GM23248 (cell line): ENCODE data around the gene DAND5. TPM values are rescaled to one million over a fixed set of nuclear protein-coding genes. Genes with fewer than 3 reads are reported as not detected.

ENCODE experiments used
- DNase-seq: peaks from one replicate; pipeline ENCODE4 v3.0.0-alpha.2; 2015
- H2AFZ ChIP-seq: fragments of 200-600 bp; sonication (generic); 2 replicates; pipeline ENCODE4 v1.6.1; 2016; ENCODE audit warnings: antibody characterized with exemption
- H3F3A ChIP-seq: fragments of 200-600 bp; sonication (generic); 2 replicates; pipeline ENCODE4 v1.6.1; 2016; ENCODE audit warnings: mild to moderate bottlenecking, antibody characterized with exemption, mixed run types; ENCODE audit not compliant: insufficient read depth
- H3K27ac ChIP-seq: fragments of 200-600 bp; sonication (generic); 2 replicates; pipeline ENCODE4 v1.5.1; 2016; ENCODE audit warnings: mild to moderate bottlenecking
- H3K27me3 ChIP-seq: fragments of 200-600 bp; sonication (generic); replicated peaks from 2 replicates; pipeline ENCODE4 v1.6.1; 2016; ENCODE audit warnings: mild to moderate bottlenecking; ENCODE audit not compliant: insufficient read depth
- H3K36me3 ChIP-seq: fragments of 200-600 bp; sonication (generic); 2 replicates; pipeline ENCODE4 v1.6.1; 2016; ENCODE audit warnings: low read depth, mild to moderate bottlenecking
- H3K4me1 ChIP-seq: fragments of 200-600 bp; sonication (generic); 2 replicates; pipeline ENCODE4 v1.6.1; 2016; ENCODE audit warnings: mild to moderate bottlenecking; ENCODE audit not compliant: insufficient read depth
- H3K4me2 ChIP-seq: fragments of 200-600 bp; sonication (generic); one replicate; pipeline ENCODE4 v1.6.1; 2016; ENCODE audit warnings: mild to moderate bottlenecking; ENCODE audit not compliant: unreplicated experiment
- H3K4me3 ChIP-seq: fragments of 200-600 bp; sonication (generic); 2 replicates; pipeline ENCODE4 v1.5.1; 2016; ENCODE audit warnings: mild to moderate bottlenecking
- H3K79me2 ChIP-seq: fragments of 200-600 bp; sonication (generic); 2 replicates; pipeline ENCODE4 v1.6.1; 2016; ENCODE audit warnings: mild to moderate bottlenecking; ENCODE audit not compliant: insufficient read depth
- H3K9ac ChIP-seq: fragments of 200-600 bp; sonication (generic); 2 replicates; pipeline ENCODE4 v1.6.1; 2016; ENCODE audit warnings: mild to moderate bottlenecking
- H3K9me2 ChIP-seq: fragments of 200-600 bp; sonication (generic); 2 replicates; pipeline ENCODE4 v1.6.1; 2016; ENCODE audit warnings: mixed run types, mild to moderate bottlenecking, moderate library complexity; ENCODE audit not compliant: insufficient read depth
- H3K9me3 ChIP-seq: fragments of 200-600 bp; sonication (generic); one replicate; pipeline ENCODE4 v1.6.1; 2017; ENCODE audit warnings: low read depth
- H4K20me1 ChIP-seq: fragments of 200-600 bp; sonication (generic); 2 replicates; pipeline ENCODE4 v1.6.0; 2016; ENCODE audit not compliant: insufficient read depth
- EZH2 ChIP-seq: fragments of 200-600 bp; sonication (generic); IDR thresholded peaks from 2 replicates; pipeline ENCODE4 v1.6.1; 2018; ENCODE audit warnings: antibody characterized with exemption, mild to moderate bottlenecking; ENCODE audit not compliant: insufficient read depth, poor library complexity, severe bottlenecking
- EZH2phosphoT487 ChIP-seq: fragments of 200-600 bp; sonication (generic); IDR thresholded peaks from 2 replicates; pipeline ENCODE4 v1.6.1; 2018; ENCODE audit warnings: antibody characterized with exemption, moderate library complexity, mild to moderate bottlenecking, low read depth; ENCODE audit not compliant: insufficient read depth
- WGBS, 2 experiments: methylation state at CpG; one replicate each; pipeline ENCODE4 v1.1.6; 2015 to 2017; ENCODE audit warnings: low lambda C conversion rate in 2 of 2, low coverage in 1 of 2; ENCODE audit errors: missing lambda C conversion rate in 2 of 2; 5-methylcytosine and 5-hydroxymethylcytosine counted together
- in situ Hi-C: fragments of 300-500 bp; cut with MboI; formaldehyde crosslinking; loops from 2 replicates; pipeline ENCODE4 v1.15.0; 2020
- microRNA-seq: library from miRNA; unstranded; fragments of <30 nt; microRNA quantifications from one replicate; pipeline ENCODE4, GENCODE V29; 2016; ENCODE audit warnings: borderline number of aligned reads
- polyA plus RNA-seq: library from polyadenylated mRNA; unstranded; fragments of >200 nt; fragmentation: Nextera tagmentation; extraction: Ambion mirVana; gene quantifications from 2 replicates; pipeline ENCODE4 v1.2.1, GENCODE V29; 2016
- small RNA-seq: library from RNA; depleted of rRNA; stranded (forward); fragments of <200 nt; gene quantifications from one replicate; pipeline ENCODE3, GENCODE V24; 2014; ENCODE audit warnings: low read depth, low replicate concordance
- total RNA-seq: library from RNA; depleted of rRNA; stranded (reverse); fragments of >200 nt; shearing (Covaris generic); gene quantifications from 2 replicates; pipeline ENCODE4 v1.2.3, GENCODE V29; 2014; rRNA removed

DAND5 gene
- total and polyA plus RNA-seq, 2 experiments from 2014 or later: not detected

- no peaks in the 10 kb centered on the region for H3K36me3 ChIP-seq
- TF ChIP-seq EZH2phosphoT487 (no peak), EZH2 (no peak)
- 13 to 16% methylated on average over 7 of the region's 7 CpGs for WGBS, 2 experiments
- H3K27me3 ChIP-seq: no peaks in the 10 kb centered on the region
- H3F3A ChIP-seq: peaks cover 43% of the 10 kb centered on the region
- H3K4me1 ChIP-seq: peaks cover 71% of the 10 kb centered on the region
- peaks cover 94% of the 10 kb centered on the region for H3K79me2 ChIP-seq
- in situ Hi-C loops: no loop called here
- peak overlapping the region; percentile 99 for H3K27ac ChIP-seq
- peak overlapping the region; percentile 100 for H3K4me2 ChIP-seq
- no peaks in the 10 kb centered on the region for H3K9me2 ChIP-seq
- H4K20me1 ChIP-seq: no peaks in the 10 kb centered on the region
- DNase-seq: peak; percentile 73
- H3K4me3 ChIP-seq: peak overlapping the region; percentile 78
- H3K9me3 ChIP-seq: no peaks in the 10 kb centered on the region
- H3K9ac ChIP-seq: peak overlapping the region; percentile 98
- H2AFZ ChIP-seq: no peak overlapping the region
Observed at GRCh38 chr19:13020002-13020414, 50.6 kb downstream of the DAND5 start.

- H3F3A ChIP-seq: peaks cover 50% of the 10 kb centered on the region
- WGBS, 2 experiments: 2 to 5% methylated on average over 21 to 22 of the region's 22 CpGs
- H3K79me2 ChIP-seq: peaks cover 94% of the 10 kb centered on the region
- H3K9me3 ChIP-seq: no peaks in the 10 kb centered on the region
- H3K4me2 ChIP-seq: peak overlapping the region; percentile 96
- no peaks in the 10 kb centered on the region for H4K20me1 ChIP-seq
- no peaks in the 10 kb centered on the region for H3K27me3 ChIP-seq
- no peak for TF ChIP-seq EZH2phosphoT487
- TF ChIP-seq EZH2: no peak
- peaks cover 54% of the 10 kb centered on the region for H3K4me1 ChIP-seq
- H3K4me3 ChIP-seq: peak overlapping the region; percentile 85
- H3K9me2 ChIP-seq: no peaks in the 10 kb centered on the region
- peak; percentile 84 for DNase-seq
- 0 out of 2 replicates have a peak, but pooled peaks cover 3% of the 10 kb centered on the region for H3K36me3 ChIP-seq
- H3K9ac ChIP-seq: peak overlapping the region; percentile 98
- in situ Hi-C loops: no loop called here
- peak overlapping the region; percentile 99 for H3K27ac ChIP-seq
- no peak overlapping the region for H2AFZ ChIP-seq
Observed at GRCh38 chr19:13022111-13022858, 52.9 kb downstream of the DAND5 start.

DNA sequence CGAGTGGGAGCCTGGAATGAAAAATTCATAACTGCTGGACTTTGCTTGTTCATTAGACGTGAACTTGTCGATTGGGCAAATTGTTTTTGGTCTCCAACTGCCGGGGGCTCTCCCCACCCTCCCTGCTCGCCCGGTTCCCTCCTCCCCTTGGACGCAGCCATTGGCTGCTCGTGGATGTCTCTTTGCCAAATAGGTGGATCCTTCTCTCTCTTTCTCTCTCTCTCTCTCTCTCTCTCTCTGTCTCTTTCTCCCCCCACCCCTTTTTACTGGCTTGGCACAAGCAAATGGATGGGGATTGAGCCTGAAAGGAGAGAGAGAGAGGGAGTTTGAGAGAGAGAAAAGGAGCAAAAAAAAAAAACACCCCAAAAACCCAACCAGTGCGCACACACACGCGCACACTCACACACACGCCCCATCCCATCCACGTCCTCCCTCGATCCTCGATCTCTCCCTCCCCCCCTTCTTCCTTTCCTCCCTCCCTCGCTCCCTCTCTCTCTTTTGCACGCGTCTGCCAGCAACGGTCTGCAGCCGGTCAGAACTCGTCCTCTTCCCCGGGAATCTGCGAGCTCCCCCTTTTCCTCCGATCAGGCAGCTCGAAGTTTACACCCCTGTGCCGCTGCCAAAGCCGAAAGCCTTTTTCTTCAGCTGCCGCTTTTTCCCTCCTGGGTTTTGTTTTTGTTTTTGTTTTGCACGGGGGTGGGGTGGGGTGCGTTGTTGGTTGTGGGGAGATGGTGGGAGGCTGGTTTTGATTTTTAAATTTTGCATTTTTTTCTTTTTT lies 53.7 kb downstream of the DAND5 start:
- no peaks in the 10 kb centered on the region for H3K27me3 ChIP-seq
- no peaks in the 10 kb centered on the region for H4K20me1 ChIP-seq
- H3K36me3 ChIP-seq: 0 out of 2 replicates have a peak, but pooled peaks cover 3% of the 10 kb centered on the region
- peak overlapping the region; percentile 96 for H3K4me2 ChIP-seq
- H3K4me3 ChIP-seq: peak overlapping the region; percentile 85
- peak overlapping the region; percentile 99 for H3K27ac ChIP-seq
- peaks cover 55% of the 10 kb centered on the region for H3F3A ChIP-seq
- in situ Hi-C loops: no loop called here
- no peaks in the 10 kb centered on the region for H3K9me2 ChIP-seq
- H2AFZ ChIP-seq: no peak overlapping the region
- peaks cover 54% of the 10 kb centered on the region for H3K4me1 ChIP-seq
- H3K9me3 ChIP-seq: no peaks in the 10 kb centered on the region
- no peak for TF ChIP-seq EZH2
- no peak for TF ChIP-seq EZH2phosphoT487
- peak overlapping the region; percentile 98 for H3K9ac ChIP-seq
- peaks cover 94% of the 10 kb centered on the region for H3K79me2 ChIP-seq
- 0 to 1% methylated on average over 23 to 30 of the region's 30 CpGs for WGBS, 2 experiments
- DNase-seq: peak; percentile 96

GRCh38 chr19:13023656-13024055 lies 54.3 kb downstream of the DAND5 start:
- Histone ChIP-seq H3K36me3 (0 out of 2 replicates have a peak, but pooled peaks cover 3% of the 10 kb centered on the region), H3K9me2 (no peaks in the 10 kb centered on the region), H4K20me1 (no peaks in the 10 kb centered on the region), H3K4me3 (peak overlapping the region; percentile 85), H3F3A (peaks cover 58% of the 10 kb centered on the region), H3K4me2 (peak overlapping the region; percentile 96), H3K27me3 (no peaks in the 10 kb centered on the region), H2AFZ (no peak overlapping the region), H3K9ac (peak overlapping the region; percentile 98), H3K79me2 (peaks cover 94% of the 10 kb centered on the region), H3K27ac (peak overlapping the region; percentile 99), H3K9me3 (no peaks in the 10 kb centered on the region), H3K4me1 (peaks cover 55% of the 10 kb centered on the region)
- no peak for TF ChIP-seq EZH2
- TF ChIP-seq EZH2phosphoT487: no peak
- 0 to 1% methylated on average over 4 to 8 of the region's 8 CpGs for WGBS, 2 experiments
- peak; percentile 53 for DNase-seq
- in situ Hi-C loops: no loop called here

Small RNA genes lying within 50 kb of the gene (microRNA-seq; reads per million reads assigned to microRNA genes)
- gene MIR5695: not detected
- gene MIR6515: 2.0 reads per million

Small RNA genes lying within 50 kb of the gene (small RNA-seq; reads per million reads assigned to genes)
- not detected for gene MIR5695
- gene MIR6515: not detected

Other genes with a start within 250 kb of the DAND5 start
- gene TNPO2, start 245.6 kb upstream of the DAND5 start, total RNA-seq: 30.9 and 34.3 TPM in 2 replicates
- 13.2 and 13.3 TPM in 2 replicates for gene TNPO2, start 245.6 kb upstream of the DAND5 start, polyA plus RNA-seq
- gene TRIR, start 234.9 kb upstream of the DAND5 start, total RNA-seq: 202 and 210 TPM in 2 replicates
- 162 and 170 TPM in 2 replicates for gene TRIR, start 234.9 kb upstream of the DAND5 start, polyA plus RNA-seq
- gene GET3, start 232.1 kb upstream of the DAND5 start, total RNA-seq: 81.3 and 110 TPM in 2 replicates
- 106 and 111 TPM in 2 replicates for gene GET3, start 232.1 kb upstream of the DAND5 start, polyA plus RNA-seq
- not detected in 2 replicates for gene BEST2, start 217.8 kb upstream of the DAND5 start, total RNA-seq
- not detected in 2 replicates for gene BEST2, start 217.8 kb upstream of the DAND5 start, polyA plus RNA-seq
- 17.1 TPM in 2 replicates for gene HOOK2, start 194.0 kb upstream of the DAND5 start, total RNA-seq
- 11.8 and 12.4 TPM in 2 replicates for gene HOOK2, start 194.0 kb upstream of the DAND5 start, polyA plus RNA-seq
- 159 and 195 TPM in 2 replicates for gene JUNB, start 178.1 kb upstream of the DAND5 start, total RNA-seq
- 95.1 and 96.2 TPM in 2 replicates for gene JUNB, start 178.1 kb upstream of the DAND5 start, polyA plus RNA-seq
- gene PRDX2, start 167.8 kb upstream of the DAND5 start, total RNA-seq: 230 TPM in 2 replicates
- gene PRDX2, start 167.8 kb upstream of the DAND5 start, polyA plus RNA-seq: 252 TPM in 2 replicates
- not detected in 2 replicates for gene THSD8, start 167.5 kb upstream of the DAND5 start, total RNA-seq
- 10.8 and 12.5 TPM in 2 replicates for gene THSD8, start 167.5 kb upstream of the DAND5 start, polyA plus RNA-seq
- gene RNASEH2A, start 163.0 kb upstream of the DAND5 start, total RNA-seq: 8.2 and 16.9 TPM in 2 replicates
- 23.8 and 32.3 TPM in 2 replicates for gene RNASEH2A, start 163.0 kb upstream of the DAND5 start, polyA plus RNA-seq
- not detected in 2 replicates for gene RTBDN, start 135.0 kb upstream of the DAND5 start, total RNA-seq
- not detected in 2 replicates for gene RTBDN, start 135.0 kb upstream of the DAND5 start, polyA plus RNA-seq
- 1.8 TPM in 1 of 2 replicates, not detected in the other for gene MAST1, start 131.1 kb upstream of the DAND5 start, total RNA-seq
- 0.24 TPM in 1 of 2 replicates, not detected in the other for gene MAST1, start 131.1 kb upstream of the DAND5 start, polyA plus RNA-seq
- 35.4 and 40.9 TPM in 2 replicates for gene DNASE2, start 88.1 kb upstream of the DAND5 start, total RNA-seq
- gene DNASE2, start 88.1 kb upstream of the DAND5 start, polyA plus RNA-seq: 51.7 and 52.4 TPM in 2 replicates
- 0.11 TPM in 1 of 2 replicates, not detected in the other for gene KLF1, start 82.4 kb upstream of the DAND5 start, total RNA-seq
- gene KLF1, start 82.4 kb upstream of the DAND5 start, polyA plus RNA-seq: not detected in 2 replicates
- gene GCDH, start 78.4 kb upstream of the DAND5 start, total RNA-seq: 22.5 and 30.0 TPM in 2 replicates
- gene GCDH, start 78.4 kb upstream of the DAND5 start, polyA plus RNA-seq: 20.0 and 20.7 TPM in 2 replicates
- 0.25 TPM in 1 of 2 replicates, not detected in the other for gene SYCE2, start 50.3 kb upstream of the DAND5 start, total RNA-seq
- gene SYCE2, start 50.3 kb upstream of the DAND5 start, polyA plus RNA-seq: 0.49 and 0.56 TPM in 2 replicates
- gene FARSA, start 35.9 kb upstream of the DAND5 start, total RNA-seq: 33.5 and 39.2 TPM in 2 replicates
- 79.9 and 83.4 TPM in 2 replicates for gene FARSA, start 35.9 kb upstream of the DAND5 start, polyA plus RNA-seq
- 1,238 and 1,432 TPM in 2 replicates for gene CALR, start 31.0 kb upstream of the DAND5 start, total RNA-seq
- 1,015 and 1,067 TPM in 2 replicates for gene CALR, start 31.0 kb upstream of the DAND5 start, polyA plus RNA-seq
- gene RAD23A, start 23.7 kb upstream of the DAND5 start, total RNA-seq: 88.5 and 107 TPM in 2 replicates
- gene RAD23A, start 23.7 kb upstream of the DAND5 start, polyA plus RNA-seq: 177 and 182 TPM in 2 replicates
- gene GADD45GIP1, start 12.4 kb upstream of the DAND5 start, total RNA-seq: 41.6 and 48.4 TPM in 2 replicates
- gene GADD45GIP1, start 12.4 kb upstream of the DAND5 start, polyA plus RNA-seq: 132 and 136 TPM in 2 replicates
- gene NFIX, start 25.9 kb downstream of the DAND5 start, total RNA-seq: 71.0 and 81.4 TPM in 2 replicates
- 59.2 and 60.8 TPM in 2 replicates for gene NFIX, start 25.9 kb downstream of the DAND5 start, polyA plus RNA-seq
- not detected in 2 replicates for gene LYL1, start 133.3 kb downstream of the DAND5 start, total RNA-seq
- 0.18 TPM in 1 of 2 replicates, not detected in the other for gene LYL1, start 133.3 kb downstream of the DAND5 start, polyA plus RNA-seq
- gene TRMT1, start 147.2 kb downstream of the DAND5 start, total RNA-seq: 30.4 and 33.0 TPM in 2 replicates
- 27.0 and 31.8 TPM in 2 replicates for gene TRMT1, start 147.2 kb downstream of the DAND5 start, polyA plus RNA-seq
- 104 and 105 TPM in 2 replicates for gene NACC1, start 148.7 kb downstream of the DAND5 start, total RNA-seq
- 1.4 and 2.6 TPM in 2 replicates for gene NACC1, start 148.7 kb downstream of the DAND5 start, polyA plus RNA-seq
- 56.4 and 80.5 TPM in 2 replicates for gene STX10, start 180.8 kb downstream of the DAND5 start, total RNA-seq
- gene STX10, start 180.8 kb downstream of the DAND5 start, polyA plus RNA-seq: 55.6 and 62.4 TPM in 2 replicates
- gene IER2, start 180.8 kb downstream of the DAND5 start, total RNA-seq: 27.8 and 30.4 TPM in 2 replicates
- 84.0 and 88.6 TPM in 2 replicates for gene IER2, start 180.8 kb downstream of the DAND5 start, polyA plus RNA-seq